HG02885 (cell line): ENCODE data around the gene BAIAP2L1.
A peak's percentile ranks its signal among the peaks of the same experiment; 100 is the strongest.
"Not testable (repeated sequence)": the region's sequence is repeated elsewhere in the genome, so short reads cannot be mapped to it uniquely, and the experiment has no call there.

ENCODE experiments used
- ATAC-seq: cut with Tn5 transposase; IDR thresholded peaks from one replicate; pipeline ENCODE4 v1.9.1; 2021; ENCODE audit warnings: mild to moderate bottlenecking; ENCODE audit not compliant: unreplicated experiment, poor library complexity

The BAIAP2L1 gene

GRCh38 chr7:98400542-98401340, at the start of gene BAIAP2L1:
TSS of gene BAIAP2L1 (minus strand) at chr7:98401090. CDS start at chr7:98400852, 238 bp downstream.
- peak; percentile 79 for ATAC-seq

- no peak for ATAC-seq
Measured at GRCh38 chr7:98448766-98449165, 47.9 kb upstream of the BAIAP2L1 start.

- ATAC-seq = not testable (repeated sequence)
Measured at GRCh38 chr7:98440992-98441391, 40.1 kb upstream of the BAIAP2L1 start.

GRCh38 chr7:98439484-98439883, 38.6 kb upstream of the BAIAP2L1 start:
- ATAC-seq = no peak

- no peak for ATAC-seq
Measured at GRCh38 chr7:98434087-98434486, 33.2 kb upstream of the BAIAP2L1 start.

- ATAC-seq = no peak
Measured at GRCh38 chr7:98429799-98430198, 28.9 kb upstream of the BAIAP2L1 start.

- ATAC-seq = no peak
Measured at GRCh38 chr7:98423043-98423442, 22.2 kb upstream of the BAIAP2L1 start.

GRCh38 chr7:98420966-98421612, 20.2 kb upstream of the BAIAP2L1 start:
- no peak for ATAC-seq

- ATAC-seq = not testable (repeated sequence)
Measured at GRCh38 chr7:98419988-98420387, 19.1 kb upstream of the BAIAP2L1 start.

GRCh38 chr7:98419316-98419691, 18.4 kb upstream of the BAIAP2L1 start:
- not testable (repeated sequence) for ATAC-seq

GRCh38 chr7:98418636-98419315, 17.9 kb upstream of the BAIAP2L1 start:
- no peak for ATAC-seq

GRCh38 chr7:98418271-98418635, 17.4 kb upstream of the BAIAP2L1 start:
- no peak for ATAC-seq

GRCh38 chr7:98417604-98418270, 16.8 kb upstream of the BAIAP2L1 start:
- peak; percentile 53 for ATAC-seq

GRCh38 chr7:98414205-98414900, 13.5 kb upstream of the BAIAP2L1 start:
- no peak for ATAC-seq

- ATAC-seq = not testable (repeated sequence)
Measured at GRCh38 chr7:98413655-98414054, 12.8 kb upstream of the BAIAP2L1 start.

- ATAC-seq = no peak
Measured at GRCh38 chr7:98409843-98410242, 9.0 kb upstream of the BAIAP2L1 start.

- ATAC-seq = not testable (repeated sequence)
Measured at GRCh38 chr7:98408146-98408545, 7.3 kb upstream of the BAIAP2L1 start.

GRCh38 chr7:98406827-98407226, 5.9 kb upstream of the BAIAP2L1 start:
- ATAC-seq = no peak

GRCh38 chr7:98404840-98405239, 4.0 kb upstream of the BAIAP2L1 start:
- no peak for ATAC-seq

- ATAC-seq = no peak
Measured at GRCh38 chr7:98399890-98400541, 874 bp downstream of the BAIAP2L1 start.
